Neural cell (in vitro differentiated cells): ENCODE results near the gene SHISA9.

ENCODE experiments used
- EP300 ChIP-seq: fragments of 450-650 bp; conservative IDR thresholded peaks from 2 replicates; pipeline ENCODE4 v1.6.1; 2014; ENCODE audit warnings: antibody characterized with exemption, mild to moderate bottlenecking, moderate library complexity; ENCODE audit not compliant: poor library complexity, severe bottlenecking
- RAD21 ChIP-seq: fragments of 450-650 bp; conservative IDR thresholded peaks from 2 replicates; pipeline ENCODE4 v1.6.1; 2014; ENCODE audit warnings: antibody characterized with exemption, mild to moderate bottlenecking, moderate library complexity
- TAF1 ChIP-seq: IDR thresholded peaks from 2 replicates; pipeline ENCODE4 v1.6.1; 2012; ENCODE audit warnings: low read depth
- TF ChIP-seq, protein P1 (sequence below): fragments of 450-650 bp; IDR thresholded peaks from 2 replicates; pipeline ENCODE4 v1.5.1; 2014; ENCODE audit warnings: antibody characterized with exemption, mild to moderate bottlenecking, moderate library complexity; ENCODE audit not compliant: poor library complexity, severe bottlenecking

DNA sequence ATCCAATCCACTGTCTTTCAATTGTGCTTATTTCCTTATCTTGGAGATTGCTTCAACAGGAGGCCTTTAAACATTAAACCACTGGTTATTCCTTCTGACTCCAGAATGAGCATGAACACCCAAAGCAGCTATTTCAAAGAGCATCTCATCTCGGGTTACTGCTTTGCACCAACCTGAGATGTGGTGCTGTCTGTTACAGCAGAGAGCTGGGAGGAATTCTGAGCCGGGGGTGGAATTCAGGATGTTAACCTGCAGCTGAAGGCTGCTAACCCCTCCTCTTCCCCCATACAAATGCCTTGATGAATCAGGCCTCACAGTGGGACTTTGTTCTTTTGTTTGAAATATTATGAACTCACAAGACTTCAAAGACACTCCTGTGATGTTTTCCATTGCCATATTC is 113.1 kb downstream of the SHISA9 start:
- TF ChIP-seq, protein P1, sequence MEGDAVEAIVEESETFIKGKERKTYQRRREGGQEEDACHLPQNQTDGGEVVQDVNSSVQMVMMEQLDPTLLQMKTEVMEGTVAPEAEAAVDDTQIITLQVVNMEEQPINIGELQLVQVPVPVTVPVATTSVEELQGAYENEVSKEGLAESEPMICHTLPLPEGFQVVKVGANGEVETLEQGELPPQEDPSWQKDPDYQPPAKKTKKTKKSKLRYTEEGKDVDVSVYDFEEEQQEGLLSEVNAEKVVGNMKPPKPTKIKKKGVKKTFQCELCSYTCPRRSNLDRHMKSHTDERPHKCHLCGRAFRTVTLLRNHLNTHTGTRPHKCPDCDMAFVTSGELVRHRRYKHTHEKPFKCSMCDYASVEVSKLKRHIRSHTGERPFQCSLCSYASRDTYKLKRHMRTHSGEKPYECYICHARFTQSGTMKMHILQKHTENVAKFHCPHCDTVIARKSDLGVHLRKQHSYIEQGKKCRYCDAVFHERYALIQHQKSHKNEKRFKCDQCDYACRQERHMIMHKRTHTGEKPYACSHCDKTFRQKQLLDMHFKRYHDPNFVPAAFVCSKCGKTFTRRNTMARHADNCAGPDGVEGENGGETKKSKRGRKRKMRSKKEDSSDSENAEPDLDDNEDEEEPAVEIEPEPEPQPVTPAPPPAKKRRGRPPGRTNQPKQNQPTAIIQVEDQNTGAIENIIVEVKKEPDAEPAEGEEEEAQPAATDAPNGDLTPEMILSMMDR = no peak
- TF ChIP-seq RAD21 (no peak), TAF1 (no peak), EP300 (no peak)
